DOHH2 (cell line): ENCODE measurements around the gene RAC3.
A peak's percentile ranks its signal among the peaks of the same experiment; 100 is the strongest.

ENCODE experiments used
- H3F3A ChIP-seq: fragments of 200-600 bp; sonication (generic), shearing (Covaris generic); 2 replicates; pipeline ENCODE4 v1.6.0; 2016; ENCODE audit warnings: antibody characterized with exemption, mild to moderate bottlenecking; ENCODE audit not compliant: control insufficient read depth, insufficient read depth
- H3K27ac ChIP-seq: fragments of 200-600 bp; sonication (generic); 2 replicates; pipeline ENCODE4 v1.5.1; 2014; ENCODE audit warnings: low read depth, mild to moderate bottlenecking, low read length, moderate library complexity
- H3K27me3 ChIP-seq: fragments of 200-600 bp; sonication (generic); 2 replicates; pipeline ENCODE4 v1.6.1; 2014; ENCODE audit warnings: mild to moderate bottlenecking, low read length, mixed read lengths; ENCODE audit not compliant: control insufficient read depth
- H3K36me3 ChIP-seq: fragments of 200-600 bp; sonication (generic); 2 replicates; pipeline ENCODE4 v1.6.1; 2014; ENCODE audit warnings: mild to moderate bottlenecking, low read length, moderate library complexity, mixed read lengths; ENCODE audit not compliant: control insufficient read depth
- H3K4me1 ChIP-seq: fragments of 200-600 bp; sonication (generic); 2 replicates; pipeline ENCODE4 v1.6.1; 2014; ENCODE audit warnings: mild to moderate bottlenecking, low read length, mixed read lengths; ENCODE audit not compliant: control insufficient read depth
- H3K4me2 ChIP-seq: fragments of 200-600 bp; sonication (generic); 2 replicates; pipeline ENCODE4 v1.6.0; 2014; ENCODE audit warnings: mild to moderate bottlenecking, low read length, moderate library complexity
- H3K4me3 ChIP-seq: fragments of 200-600 bp; sonication (generic); 2 replicates; pipeline ENCODE4 v1.5.1; 2014; ENCODE audit warnings: mild to moderate bottlenecking, low read length, mixed read lengths
- H3K79me2 ChIP-seq: fragments of 200-600 bp; sonication (generic); 2 replicates; pipeline ENCODE4 v1.6.1; 2014; ENCODE audit warnings: mild to moderate bottlenecking, low read length, mixed read lengths; ENCODE audit not compliant: control insufficient read depth
- H3K9me2 ChIP-seq: fragments of 200-600 bp; sonication (generic); replicated peaks from 2 replicates; pipeline ENCODE4 v1.6.1; 2014; ENCODE audit warnings: mild to moderate bottlenecking, low read length, mixed read lengths; ENCODE audit not compliant: control insufficient read depth
- H3K9me3 ChIP-seq: fragments of 200-600 bp; sonication (generic); 2 replicates; pipeline ENCODE4 v1.6.1; 2014; ENCODE audit warnings: antibody characterized with exemption, low read length, mixed read lengths; ENCODE audit not compliant: control insufficient read depth, insufficient read depth
- H4K20me1 ChIP-seq: fragments of 200-600 bp; sonication (generic); 2 replicates; pipeline ENCODE4 v1.6.0; 2014; ENCODE audit warnings: low read depth, mild to moderate bottlenecking, antibody characterized with exemption, low read length, moderate library complexity; ENCODE audit not compliant: control insufficient read depth, insufficient read depth
- CTCF ChIP-seq: fragments of 200-600 bp; sonication (generic); IDR thresholded peaks from one replicate; pipeline ENCODE4 v1.5.1; 2014; ENCODE audit warnings: antibody characterized with exemption, mild to moderate bottlenecking, low read depth, low read length; ENCODE audit not compliant: poor library complexity, severe bottlenecking
- EZH2phosphoT487 ChIP-seq: fragments of 200-600 bp; sonication (generic); IDR thresholded peaks from 2 replicates; pipeline ENCODE4 v1.6.1; 2017; ENCODE audit warnings: borderline replicate concordance, mild to moderate bottlenecking, antibody characterized with exemption, low read length, moderate library complexity, mixed read lengths

The RAC3 gene

GRCh38 chr17:82029391-82029790 lies 2.1 kb upstream of the RAC3 start:
- no peaks in the 10 kb centered on the region for H3K9me3 ChIP-seq
- no peaks in the 10 kb centered on the region for H3K27me3 ChIP-seq
- peaks cover 3% of the 10 kb centered on the region; the same call in 1 of the 2 replicates for H3K36me3 ChIP-seq
- H3K4me3 ChIP-seq: no peak overlapping the region
- H4K20me1 ChIP-seq: no peaks in the 10 kb centered on the region
- peaks cover 18% of the 10 kb centered on the region for H3K4me1 ChIP-seq
- no peak for TF ChIP-seq EZH2phosphoT487
- no peak for TF ChIP-seq CTCF
- H3K9me2 ChIP-seq: no peaks in the 10 kb centered on the region
- peaks cover 2% of the 10 kb centered on the region; the same call in 1 of the 2 replicates for H3K79me2 ChIP-seq
- no peak overlapping the region for H3K4me2 ChIP-seq
- no peak overlapping the region for H3K27ac ChIP-seq
- no peaks in the 10 kb centered on the region; the same call in 1 of the 2 replicates for H3F3A ChIP-seq

- peaks cover 17% of the 10 kb centered on the region for H3K4me1 ChIP-seq
- no peaks in the 10 kb centered on the region for H4K20me1 ChIP-seq
- peak overlapping the region; percentile 93 for H3K4me2 ChIP-seq
- no peaks in the 10 kb centered on the region for H3K9me3 ChIP-seq
- no peak overlapping the region for H3K27ac ChIP-seq
- H3K9me2 ChIP-seq: no peaks in the 10 kb centered on the region
- H3K79me2 ChIP-seq: no peaks in the 10 kb centered on the region
- TF ChIP-seq EZH2phosphoT487: no peak
- TF ChIP-seq CTCF: no peak
- H3F3A ChIP-seq: peaks cover 2% of the 10 kb centered on the region
- peaks cover 4% of the 10 kb centered on the region; the same call in 1 of the 2 replicates for H3K36me3 ChIP-seq
- peak overlapping the region; percentile 78 for H3K4me3 ChIP-seq
- no peaks in the 10 kb centered on the region for H3K27me3 ChIP-seq
Measured at GRCh38 chr17:82029990-82030469, 1.4 kb upstream of the RAC3 start.

- TF ChIP-seq EZH2phosphoT487: no peak
- peak; percentile 68 for TF ChIP-seq CTCF
- Histone ChIP-seq H3K9me2 (no peaks in the 10 kb centered on the region), H3K36me3 (peaks cover 10% of the 10 kb centered on the region), H3K4me3 (peak overlapping the region; percentile 78), H3K27me3 (no peaks in the 10 kb centered on the region), H3K4me1 (peaks cover 17% of the 10 kb centered on the region), H3F3A (peaks cover 8% of the 10 kb centered on the region), H4K20me1 (no peaks in the 10 kb centered on the region), H3K9me3 (no peaks in the 10 kb centered on the region), H3K79me2 (no peaks in the 10 kb centered on the region), H3K4me2 (peak overlapping the region; percentile 93), H3K27ac (no peak overlapping the region)
Measured at GRCh38 chr17:82030470-82031302, 792 bp upstream of the RAC3 start.
